ENCODE measurements around the gene TOMM70.

DNA sequence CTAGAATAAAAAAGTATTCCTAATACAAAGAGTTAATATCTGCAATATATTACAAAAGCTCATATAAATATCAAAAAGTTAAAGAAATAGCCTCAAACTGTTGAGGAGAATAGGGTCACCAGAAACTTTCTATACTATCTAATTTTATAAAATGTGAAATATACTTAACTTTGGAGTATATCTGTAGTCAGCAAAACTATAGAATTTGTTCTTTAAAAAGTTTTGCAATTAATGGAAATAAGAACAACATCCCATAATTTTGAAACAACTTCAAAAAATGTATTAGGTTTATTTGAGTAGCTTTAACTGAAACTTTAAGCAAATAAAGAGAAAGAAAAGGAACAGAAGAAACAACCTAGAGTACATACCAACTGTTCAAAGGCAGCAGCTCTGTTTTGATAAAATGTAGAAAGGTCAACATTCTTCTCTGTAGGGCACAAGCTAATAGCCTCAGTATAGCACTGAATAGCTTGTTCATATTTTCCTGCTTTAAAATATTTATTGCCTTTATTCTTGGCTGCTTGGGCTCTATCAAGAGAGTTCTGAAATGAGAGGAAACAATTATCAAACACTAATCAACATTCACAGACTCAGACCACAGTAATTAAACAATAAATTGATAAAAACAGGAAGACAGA lies 14.3 kb downstream of the TOMM70 start:
- TF ChIP-seq, protein P1, sequence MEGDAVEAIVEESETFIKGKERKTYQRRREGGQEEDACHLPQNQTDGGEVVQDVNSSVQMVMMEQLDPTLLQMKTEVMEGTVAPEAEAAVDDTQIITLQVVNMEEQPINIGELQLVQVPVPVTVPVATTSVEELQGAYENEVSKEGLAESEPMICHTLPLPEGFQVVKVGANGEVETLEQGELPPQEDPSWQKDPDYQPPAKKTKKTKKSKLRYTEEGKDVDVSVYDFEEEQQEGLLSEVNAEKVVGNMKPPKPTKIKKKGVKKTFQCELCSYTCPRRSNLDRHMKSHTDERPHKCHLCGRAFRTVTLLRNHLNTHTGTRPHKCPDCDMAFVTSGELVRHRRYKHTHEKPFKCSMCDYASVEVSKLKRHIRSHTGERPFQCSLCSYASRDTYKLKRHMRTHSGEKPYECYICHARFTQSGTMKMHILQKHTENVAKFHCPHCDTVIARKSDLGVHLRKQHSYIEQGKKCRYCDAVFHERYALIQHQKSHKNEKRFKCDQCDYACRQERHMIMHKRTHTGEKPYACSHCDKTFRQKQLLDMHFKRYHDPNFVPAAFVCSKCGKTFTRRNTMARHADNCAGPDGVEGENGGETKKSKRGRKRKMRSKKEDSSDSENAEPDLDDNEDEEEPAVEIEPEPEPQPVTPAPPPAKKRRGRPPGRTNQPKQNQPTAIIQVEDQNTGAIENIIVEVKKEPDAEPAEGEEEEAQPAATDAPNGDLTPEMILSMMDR (IDR thresholded peaks at IDR 0.05), result no peak
- no peak for TF ChIP-seq POLR2A (IDR thresholded peaks at IDR 0.05)
